HepG2 (cell line): ENCODE results near the gene CDC42SE2. TPM values are rescaled to one million over a fixed set of nuclear protein-coding genes. Genes with fewer than 3 reads are reported as not detected.

Experiments used
- ATAC-seq: fragments of 200-7000 bp; cut with Tn5 transposase; 3 replicates; pipeline ENCODE4 v1.9.1; 2020; ENCODE audit warnings: mild to moderate bottlenecking, moderate library complexity
- BruUV-seq: library from RNA; stranded (reverse); fragments of 400-500 nt; replicated peaks from 2 replicates; lab custom pipeline; 2021; lab: Mats Ljungman, UMichigan
- CTCF ChIA-PET: fragments of 300-600 bp; formaldehyde crosslinking; extraction: SDS; loops from one replicate; lab custom pipeline; 2021; ENCODE audit warnings: low total read pairs, inconsistent platforms, low intra/inter-chr PET ratio; lab: Yijun Ruan, JAX
- POLR2A ChIA-PET: fragments of 350-600 bp; sonication (Branson Sonifier 250); formaldehyde crosslinking; loops from one replicate; lab custom pipeline; 2020; ENCODE audit warnings: antibody characterized with exemption, inconsistent platforms; lab: Yijun Ruan, JAX
- DNase-seq: peaks from one replicate; pipeline ENCODE4 v3.0.0-alpha.2; 2015; ENCODE audit warnings: low spot score
- FAIRE-seq: peaks from 3 replicates; lab custom pipeline; 2011; peaks lifted over from hg19 to GRCh38; lab: Jason Lieb, UNC
- H2AFZ ChIP-seq: one replicate; pipeline ENCODE4 v1.6.1; 2011; ENCODE audit warnings: low read length, inconsistent platforms
- H3K27ac ChIP-seq: fragments of 300-600 bp; 3 replicates; pipeline ENCODE4 v1.8.0; 2011; ENCODE audit warnings: mixed run types, mild to moderate bottlenecking, mixed read lengths, low read length, inconsistent platforms; ENCODE audit not compliant: insufficient read depth; ENCODE audit errors: extremely low read length
- H3K27me3 ChIP-seq, 2 experiments: fragments of 200-600 bp in 1 of 2; 2 replicates in 1 of 2; 3 replicates in 1 of 2; pipeline versions ENCODE4 v1.6.0 to v1.8.0; 2011; ENCODE audit warnings: low read length in 2 of 2, mild to moderate bottlenecking in 2 of 2, moderate library complexity in 2 of 2, inconsistent platforms in 1 of 2; ENCODE audit not compliant: insufficient read depth in 2 of 2, control insufficient read depth in 1 of 2
- H3K36me3 ChIP-seq, 2 experiments: fragments of 200-600 bp in 1 of 2; replicated peaks in 1 of 2; 2 replicates in 1 of 2; 3 replicates in 1 of 2; pipeline versions ENCODE4 v1.5.1 to v1.8.0; 2011; ENCODE audit warnings: low read length in 2 of 2, inconsistent platforms in 1 of 2; ENCODE audit not compliant: insufficient read depth in 2 of 2, control insufficient read depth in 1 of 2
- H3K4me1 ChIP-seq: 2 replicates; pipeline ENCODE4 v1.5.1; 2012; ENCODE audit warnings: low read length, inconsistent platforms; ENCODE audit not compliant: insufficient read depth
- H3K4me2 ChIP-seq: 2 replicates; pipeline ENCODE4 v1.6.0; 2011; ENCODE audit warnings: low read depth, low read length, inconsistent platforms
- H3K4me3 ChIP-seq, 3 experiments: fragments of 200-600 bp in 1 of 3; sonication (generic), shearing (Covaris generic) in 1 of 3; replicated peaks in 1 of 3; 2 replicates each; pipeline ENCODE4 v1.5.1; 2011 to 2016; ENCODE audit warnings: low read length in 3 of 3, inconsistent platforms in 2 of 3, low read depth in 2 of 3, mild to moderate bottlenecking in 2 of 3, control low read depth in 1 of 3, mixed read lengths in 1 of 3; ENCODE audit not compliant: insufficient read depth in 1 of 3
- H3K79me2 ChIP-seq: one replicate; pipeline ENCODE4 v1.6.1; 2011; ENCODE audit warnings: low read length, inconsistent platforms; ENCODE audit not compliant: insufficient read depth
- H3K9ac ChIP-seq: 2 replicates; pipeline ENCODE4 v1.6.0; 2011; ENCODE audit warnings: mild to moderate bottlenecking, low read depth, low read length, inconsistent platforms; ENCODE audit not compliant: insufficient read depth
- H3K9me3 ChIP-seq: 2 replicates; pipeline ENCODE4 v1.5.1; 2012; ENCODE audit warnings: mild to moderate bottlenecking, low read length
- H4K20me1 ChIP-seq: 2 replicates; pipeline ENCODE4 v1.6.0; 2011; ENCODE audit warnings: inconsistent platforms, mild to moderate bottlenecking, low read length, moderate library complexity; ENCODE audit not compliant: insufficient read depth
- CREB1 ChIP-seq, 2 experiments: fragments of 450-650 bp in 1 of 2; IDR thresholded peaks; 2 replicates each; pipeline ENCODE4 v1.6.1; 2016 to 2017; ENCODE audit warnings: control low read depth in 1 of 2, mild to moderate bottlenecking in 1 of 2, missing compliant biosample characterization in 1 of 2, missing genetic modification characterization in 1 of 2
- E2F1 ChIP-seq: sonication (generic); formaldehyde crosslinking; IDR thresholded peaks from 2 replicates; pipeline ENCODE4 v1.5.0; 2020; ENCODE audit warnings: missing genetic modification reagents
- GABPA ChIP-seq, 2 experiments: IDR thresholded peaks; 2 replicates each; pipeline ENCODE4 v1.6.1; 2011 to 2016; ENCODE audit warnings: low read depth in 2 of 2, low read length in 1 of 2, missing biosample characterization in 1 of 2, missing genetic modification characterization in 1 of 2
- KDM2A ChIP-seq: sonication (generic); formaldehyde crosslinking; IDR thresholded peaks from 2 replicates; pipeline ENCODE4 v1.4.0; 2020; ENCODE audit warnings: low read depth, missing genetic modification reagents, borderline replicate concordance
- LCORL ChIP-seq, 2 experiments: fragments of 450-650 bp in 1 of 2; sonication (generic) in 1 of 2; formaldehyde crosslinking in 1 of 2; IDR thresholded peaks; 2 replicates each; pipeline versions ENCODE4 v1.5.0 to v1.6.1; 2017 to 2020; ENCODE audit warnings: antibody characterized with exemption in 1 of 2, missing genetic modification reagents in 1 of 2
- MED1 ChIP-seq: sonication (generic); formaldehyde crosslinking; IDR thresholded peaks from 2 replicates; pipeline ENCODE4 v1.4.0; 2020; ENCODE audit warnings: missing genetic modification reagents
- NFIC ChIP-seq: IDR thresholded peaks from 2 replicates; pipeline ENCODE4 v1.6.1; 2012; ENCODE audit warnings: mild to moderate bottlenecking, low read length, inconsistent platforms
- NR2C2 ChIP-seq: sonication (generic); formaldehyde crosslinking; IDR thresholded peaks from 2 replicates; pipeline ENCODE4 v1.4.0; 2020; ENCODE audit warnings: missing genetic modification reagents, mild to moderate bottlenecking, moderate library complexity, borderline replicate concordance
- NR2F2 ChIP-seq: IDR thresholded peaks from 2 replicates; pipeline ENCODE4 v1.6.1; 2012; ENCODE audit warnings: low read depth, inconsistent platforms, borderline replicate concordance
- SIN3A ChIP-seq: IDR thresholded peaks from 2 replicates; pipeline ENCODE4 v1.6.1; 2011; ENCODE audit warnings: low read depth, mild to moderate bottlenecking, control low read depth, low read length, borderline replicate concordance
- ZNF512 ChIP-seq: sonication (generic); formaldehyde crosslinking; IDR thresholded peaks from 2 replicates; pipeline ENCODE4 v1.4.0; 2020; ENCODE audit warnings: mild to moderate bottlenecking, missing genetic modification reagents
- ZNF513 ChIP-seq: sonication (generic); formaldehyde crosslinking; conservative IDR thresholded peaks from 2 replicates; pipeline ENCODE4 v1.5.0; 2020; ENCODE audit warnings: missing genetic modification reagents
- ZNF598 ChIP-seq: sonication (generic); formaldehyde crosslinking; IDR thresholded peaks from 2 replicates; pipeline ENCODE4 v1.5.1; 2020; ENCODE audit warnings: mild to moderate bottlenecking, missing genetic modification reagents, borderline replicate concordance
- ZNF629 ChIP-seq: sonication (generic); formaldehyde crosslinking; conservative IDR thresholded peaks from 2 replicates; pipeline ENCODE4 v1.5.0; 2020; ENCODE audit warnings: missing genetic modification reagents
- ZNF749 ChIP-seq: sonication (generic); formaldehyde crosslinking; IDR thresholded peaks from 2 replicates; pipeline ENCODE4 v1.8.0; 2022; ENCODE audit warnings: mild to moderate bottlenecking, missing genetic modification reagents, moderate library complexity, borderline replicate concordance
- in situ Hi-C: cut with HindIII; loops from 2 replicates; pipeline ENCODE4 v1.10.0; 2017; ENCODE audit warnings: low pct_unique_long_range_greater_than_20kb; ENCODE audit not compliant: extremely low pct_ligation_motif_present
- intact Hi-C: fragments of 100-400 bp; cut with micrococcal nuclease; formaldehyde crosslinking; loops from one replicate; pipeline ENCODE4 v1.10.0; 2022; ENCODE audit not compliant: unreplicated experiment
- polyA plus RNA-seq, 8 experiments: library from polyadenylated mRNA; depleted of rRNA in 3 of 8; stranded (reverse) in 7 of 8; unstranded in 1 of 8; fragments of >200 nt; fragmentation: Illumina TruSeq in 4 of 8; extraction: Trizol in 4 of 8; gene quantifications; 2 replicates each; pipeline versions ENCODE4 v1.2.1 to v1.2.3, GENCODE V29; 2011 to 2016; ENCODE audit warnings: low read depth in 4 of 8, missing spikeins in 1 of 8, mixed read lengths in 1 of 8; ENCODE audit not compliant: insufficient read depth in 1 of 8
- total RNA-seq, 5 experiments: library from RNA; depleted of rRNA; stranded (reverse); fragments of >200 nt; fragmentation: Illumina TruSeq; extraction: Trizol; gene quantifications; 2 replicates each; pipeline ENCODE4 v1.2.3, GENCODE V29; 2016; ENCODE audit warnings: low read depth in 1 of 5
- TF ChIP-seq, protein P1 (sequence below): sonication (generic); formaldehyde crosslinking; IDR thresholded peaks from 2 replicates; pipeline ENCODE4 v1.4.0; 2020; ENCODE audit warnings: missing genetic modification reagents

CDC42SE2 gene
- total and polyA plus RNA-seq, 2 of the 13 experiments (the other 11 are each of a cell fraction or from before 2014, with no cell fraction given): 19.6 to 25.0 TPM

DNA sequence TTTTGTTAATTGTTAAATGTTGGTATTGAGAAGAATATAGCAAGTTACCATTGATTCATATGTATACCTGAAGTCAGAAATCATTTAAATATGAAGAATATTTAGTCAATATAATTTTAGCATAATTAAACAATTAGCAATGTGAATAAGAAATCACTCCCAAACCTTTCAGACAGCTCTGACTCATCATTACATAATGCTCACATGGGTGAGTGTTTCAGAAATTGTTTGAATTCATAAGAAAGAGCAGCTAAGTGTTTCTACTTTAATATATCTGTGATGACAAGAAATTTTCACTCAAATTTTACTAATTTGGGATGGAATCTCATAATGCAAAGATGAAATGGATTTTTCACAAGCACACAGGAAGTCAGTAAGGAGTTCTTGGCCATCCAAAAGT, 42.0 kb upstream of the CDC42SE2 start:
- no peak for ATAC-seq
- H3K4me1 ChIP-seq: no peaks in the 10 kb centered on the region
- POLR2A ChIA-PET: no interaction called here
- H3K36me3 ChIP-seq: no peaks in the 10 kb centered on the region
- H4K20me1 ChIP-seq: no peaks in the 10 kb centered on the region
- no TSS peak for BruUV-seq
- TF ChIP-seq E2F1 (CRISPR knock-in tag) (no peak), NFIC (no peak), MED1 (CRISPR knock-in tag) (no peak), KDM2A (CRISPR knock-in tag) (no peak), SIN3A (no peak), ZNF513 (CRISPR knock-in tag) (no peak), NR2C2 (no peak), ZNF598 (CRISPR knock-in tag) (no peak), ZNF629 (no peak), ZNF512 (no peak), NR2F2 (no peak), GABPA (IDR thresholded peaks at IDR 0.05; ENCODE audit: low read depth, low read length) (no peak), GABPA (CRISPR knock-in tag; IDR thresholded peaks at IDR 0.05; ENCODE audit: low read depth) (no peak), ZNF749 (CRISPR knock-in tag) (no peak), LCORL (IDR thresholded peaks at IDR 0.05) (no peak), LCORL (CRISPR knock-in tag; IDR thresholded peaks at IDR 0.05) (no peak), CREB1 (IDR thresholded peaks at IDR 0.05) (no peak), CREB1 (CRISPR knock-in tag; IDR thresholded peaks at IDR 0.05) (no peak)
- TF ChIP-seq, protein P1, sequence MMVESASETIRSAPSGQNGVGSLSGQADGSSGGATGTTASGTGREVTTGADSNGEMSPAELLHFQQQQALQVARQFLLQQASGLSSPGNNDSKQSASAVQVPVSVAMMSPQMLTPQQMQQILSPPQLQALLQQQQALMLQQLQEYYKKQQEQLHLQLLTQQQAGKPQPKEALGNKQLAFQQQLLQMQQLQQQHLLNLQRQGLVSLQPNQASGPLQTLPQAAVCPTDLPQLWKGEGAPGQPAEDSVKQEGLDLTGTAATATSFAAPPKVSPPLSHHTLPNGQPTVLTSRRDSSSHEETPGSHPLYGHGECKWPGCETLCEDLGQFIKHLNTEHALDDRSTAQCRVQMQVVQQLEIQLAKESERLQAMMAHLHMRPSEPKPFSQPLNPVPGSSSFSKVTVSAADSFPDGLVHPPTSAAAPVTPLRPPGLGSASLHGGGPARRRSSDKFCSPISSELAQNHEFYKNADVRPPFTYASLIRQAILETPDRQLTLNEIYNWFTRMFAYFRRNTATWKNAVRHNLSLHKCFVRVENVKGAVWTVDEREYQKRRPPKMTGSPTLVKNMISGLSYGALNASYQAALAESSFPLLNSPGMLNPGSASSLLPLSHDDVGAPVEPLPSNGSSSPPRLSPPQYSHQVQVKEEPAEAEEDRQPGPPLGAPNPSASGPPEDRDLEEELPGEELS (CRISPR knock-in tag): no peak
- H3K4me3 ChIP-seq: no peak overlapping the region
- no peak for FAIRE-seq
- no peak for DNase-seq
- intact Hi-C loops (no loop called here), in situ Hi-C loops (no loop called here)
- CTCF ChIA-PET: no interaction called here
- H3K27ac ChIP-seq: no peak overlapping the region
- H3K79me2 ChIP-seq: no peaks in the 10 kb centered on the region
- H2AFZ ChIP-seq: no peak overlapping the region
- peaks cover 0 to 2% of the 10 kb centered on the region in 2 experiments; a peak in 1 of 5 replicates for H3K27me3 ChIP-seq
- no peaks in the 10 kb centered on the region for H3K9me3 ChIP-seq
- H3K9ac ChIP-seq: no peak overlapping the region
- H3K4me2 ChIP-seq: no peak overlapping the region
